T-helper 2 cell treated with Interferon-gamma antibody and Interleukin-4, amounts not matched to agents 5 μg/mL and 100 μg/mL, for 36 hours (primary cell): ENCODE measurements around the gene KIAA0513.
A peak's percentile ranks its signal among the peaks of the same experiment; 100 is the strongest.

Experiments
- DNase-seq: peaks from one replicate; pipeline ENCODE4 v3.0.0; 2021; ENCODE audit warnings: low spot score
- H3K27ac Mint-ChIP-seq: one replicate; pipeline ENCODE4 v1.8.0; 2021; ENCODE audit warnings: mild to moderate bottlenecking, mixed read lengths
- H3K27me3 Mint-ChIP-seq: one replicate; pipeline ENCODE4 v1.8.0; 2021; ENCODE audit warnings: low read depth, mixed read lengths
- H3K36me3 Mint-ChIP-seq: one replicate; pipeline ENCODE4 v1.8.0; 2021; ENCODE audit warnings: low read depth, mixed read lengths
- H3K4me1 Mint-ChIP-seq: one replicate; pipeline ENCODE4 v1.8.0; 2021; ENCODE audit warnings: low read depth, mixed read lengths
- H3K4me3 Mint-ChIP-seq: one replicate; pipeline ENCODE4 v1.8.0; 2022; ENCODE audit warnings: mild to moderate bottlenecking, moderate library complexity, mixed read lengths
- H3K9me3 Mint-ChIP-seq: one replicate; pipeline ENCODE4 v1.8.0; 2021; ENCODE audit warnings: mixed read lengths

KIAA0513 gene

GRCh38 chr16:85010931-85011845 is 16.4 kb upstream of the KIAA0513 start, which contains the start of gene ZDHHC7:
Gene ZDHHC7 (minus strand): TSS chr16:85011535. CDS start chr16:84990618, 20,917 bp downstream.
- DNase-seq: peak; percentile 83
- H3K36me3 Mint-ChIP-seq: peaks cover 7% of the 10 kb centered on the region
- peak within 1 kb of the TSS; percentile 99 for H3K27ac Mint-ChIP-seq
- no peaks in the 10 kb centered on the region for H3K9me3 Mint-ChIP-seq
- peaks cover 23% of the 10 kb centered on the region for H3K4me1 Mint-ChIP-seq
- peak within 1 kb of the TSS; percentile 99 for H3K4me3 Mint-ChIP-seq
- no peaks in the 10 kb centered on the region for H3K27me3 Mint-ChIP-seq

GRCh38 chr16:85011846-85012284 is 15.7 kb upstream of the KIAA0513 start:
- Mint-ChIP-seq H3K36me3 (peaks cover 7% of the 10 kb centered on the region), H3K27me3 (no peaks in the 10 kb centered on the region), H3K9me3 (no peaks in the 10 kb centered on the region), H3K4me3 (peak overlapping the region; percentile 99), H3K27ac (peak overlapping the region; percentile 99), H3K4me1 (peaks cover 26% of the 10 kb centered on the region)
- DNase-seq: no peak

- peaks cover 8% of the 10 kb centered on the region for H3K27me3 Mint-ChIP-seq
- no peak for DNase-seq
- H3K27ac Mint-ChIP-seq: no peak overlapping the region
- peaks cover 4% of the 10 kb centered on the region for H3K36me3 Mint-ChIP-seq
- no peaks in the 10 kb centered on the region for H3K9me3 Mint-ChIP-seq
- H3K4me3 Mint-ChIP-seq: no peak overlapping the region
- H3K4me1 Mint-ChIP-seq: peaks cover 29% of the 10 kb centered on the region
Observed at GRCh38 chr16:85014311-85014710, 13.3 kb upstream of the KIAA0513 start.

GRCh38 chr16:85015481-85016187 is 12.0 kb upstream of the KIAA0513 start:
- Mint-ChIP-seq H3K4me3 (no peak overlapping the region), H3K36me3 (peaks cover 4% of the 10 kb centered on the region), H3K27me3 (peaks cover 11% of the 10 kb centered on the region), H3K9me3 (no peaks in the 10 kb centered on the region), H3K27ac (no peak overlapping the region), H3K4me1 (peaks cover 18% of the 10 kb centered on the region)
- DNase-seq: no peak

- peak; percentile 40 for DNase-seq
- peaks cover 14% of the 10 kb centered on the region for H3K27me3 Mint-ChIP-seq
- H3K36me3 Mint-ChIP-seq: no peaks in the 10 kb centered on the region
- H3K27ac Mint-ChIP-seq: no peak overlapping the region
- no peaks in the 10 kb centered on the region for H3K9me3 Mint-ChIP-seq
- H3K4me3 Mint-ChIP-seq: peak overlapping the region; percentile 24
- peaks cover 11% of the 10 kb centered on the region for H3K4me1 Mint-ChIP-seq
Observed at GRCh38 chr16:85017151-85017550, 10.4 kb upstream of the KIAA0513 start.

- Mint-ChIP-seq H3K36me3 (no peaks in the 10 kb centered on the region), H3K9me3 (no peaks in the 10 kb centered on the region), H3K27ac (no peak overlapping the region), H3K4me3 (no peak overlapping the region), H3K4me1 (peaks cover 11% of the 10 kb centered on the region), H3K27me3 (peaks cover 14% of the 10 kb centered on the region)
- DNase-seq: no peak
Observed at GRCh38 chr16:85017633-85018032, 10.0 kb upstream of the KIAA0513 start.

GRCh38 chr16:85018529-85019236 is 8.9 kb upstream of the KIAA0513 start:
- Mint-ChIP-seq H3K27me3 (peaks cover 14% of the 10 kb centered on the region), H3K36me3 (no peaks in the 10 kb centered on the region), H3K27ac (no peak overlapping the region), H3K4me3 (no peak overlapping the region), H3K4me1 (peaks cover 11% of the 10 kb centered on the region), H3K9me3 (no peaks in the 10 kb centered on the region)
- no peak for DNase-seq

- H3K36me3 Mint-ChIP-seq: no peaks in the 10 kb centered on the region
- DNase-seq: no peak
- H3K4me3 Mint-ChIP-seq: no peak overlapping the region
- peaks cover 11% of the 10 kb centered on the region for H3K4me1 Mint-ChIP-seq
- H3K27ac Mint-ChIP-seq: no peak overlapping the region
- H3K9me3 Mint-ChIP-seq: no peaks in the 10 kb centered on the region
- H3K27me3 Mint-ChIP-seq: peaks cover 14% of the 10 kb centered on the region
Observed at GRCh38 chr16:85019659-85020245, 7.8 kb upstream of the KIAA0513 start.

GRCh38 chr16:85025781-85026653 is 1.6 kb upstream of the KIAA0513 start:
- no peaks in the 10 kb centered on the region for H3K36me3 Mint-ChIP-seq
- H3K4me1 Mint-ChIP-seq: peaks cover 28% of the 10 kb centered on the region
- H3K4me3 Mint-ChIP-seq: peak overlapping the region; percentile 90
- no peak overlapping the region for H3K27ac Mint-ChIP-seq
- no peak for DNase-seq
- H3K27me3 Mint-ChIP-seq: peaks cover 3% of the 10 kb centered on the region
- H3K9me3 Mint-ChIP-seq: no peaks in the 10 kb centered on the region

GRCh38 chr16:85026703-85027102 is 892 bp upstream of the KIAA0513 start:
- Mint-ChIP-seq H3K9me3 (no peaks in the 10 kb centered on the region), H3K4me3 (peak overlapping the region; percentile 90), H3K27me3 (no peaks in the 10 kb centered on the region), H3K27ac (no peak overlapping the region), H3K36me3 (no peaks in the 10 kb centered on the region), H3K4me1 (peaks cover 29% of the 10 kb centered on the region)
- no peak for DNase-seq

GRCh38 chr16:85027958-85028684 is 526 bp downstream of the KIAA0513 start:
- Mint-ChIP-seq H3K27me3 (no peaks in the 10 kb centered on the region), H3K4me3 (peak overlapping the region; percentile 92), H3K9me3 (no peaks in the 10 kb centered on the region), H3K27ac (peak overlapping the region; percentile 92), H3K4me1 (peaks cover 29% of the 10 kb centered on the region), H3K36me3 (peaks cover 2% of the 10 kb centered on the region)
- DNase-seq: no peak

- H3K27ac Mint-ChIP-seq: peak overlapping the region; percentile 92
Observed at GRCh38 chr16:85028685-85029407, 1.3 kb downstream of the KIAA0513 start.

More at GRCh38 chr16:85028685-85029407, 1.3 kb downstream of the KIAA0513 start:
- Mint-ChIP-seq H3K4me3 (peak overlapping the region; percentile 92), H3K4me1 (peaks cover 29% of the 10 kb centered on the region), H3K27me3 (no peaks in the 10 kb centered on the region), H3K36me3 (peaks cover 2% of the 10 kb centered on the region), H3K9me3 (no peaks in the 10 kb centered on the region)
- peak; percentile 77 for DNase-seq
